ENCODE results near the gene TRIM46.
"Not testable (repeated sequence)": the region's sequence is repeated elsewhere in the genome, so short reads cannot be mapped to it uniquely, and the experiment has no call there.

TRIM46 gene

DNA sequence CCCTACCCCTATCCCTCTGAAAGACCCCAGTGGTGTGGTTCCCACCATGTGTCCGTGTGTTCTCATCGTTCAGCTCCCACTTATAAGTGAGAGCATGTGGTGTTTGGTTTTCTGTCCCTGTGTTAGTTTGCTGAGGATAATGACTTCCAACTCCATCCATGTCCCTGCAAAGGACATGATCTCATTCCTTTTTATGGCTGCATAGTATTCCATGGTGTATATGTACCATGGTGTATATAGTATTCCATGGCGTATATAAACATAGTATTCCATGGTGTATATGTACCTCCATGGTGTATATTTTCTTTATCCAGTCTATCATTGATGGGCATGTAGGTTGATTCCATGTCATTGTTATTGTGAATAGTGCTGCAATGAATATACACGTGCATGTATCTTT lies 9.9 kb upstream of the TRIM46 start:
- not testable (repeated sequence) for H3K9ac ChIP-seq (ENCODE audit: low read length in 5 of 5); H3K9me3 ChIP-seq (ENCODE audit: control insufficient read depth in 5 of 5, low read length in 5 of 5); H3K27me3 ChIP-seq (ENCODE audit: control insufficient read depth in 5 of 5, insufficient read depth in 4 of 5, low read length in 5 of 5); H3K36me3 ChIP-seq (ENCODE audit: control insufficient read depth in 5 of 5, insufficient read depth in 5 of 5, low read length in 5 of 5); H3K27ac ChIP-seq (ENCODE audit: low read depth, low read length); H3K4me3 ChIP-seq (ENCODE audit: low read depth in 1 of 5, low read length in 5 of 5)
- H3K4me1 ChIP-seq (ENCODE audit: control insufficient read depth in 5 of 5, insufficient read depth in 5 of 5, low read length in 5 of 5) = peaks cover 4 to 24% (median 21%) of the 10 kb centered on the region in 5 donors

DNA sequence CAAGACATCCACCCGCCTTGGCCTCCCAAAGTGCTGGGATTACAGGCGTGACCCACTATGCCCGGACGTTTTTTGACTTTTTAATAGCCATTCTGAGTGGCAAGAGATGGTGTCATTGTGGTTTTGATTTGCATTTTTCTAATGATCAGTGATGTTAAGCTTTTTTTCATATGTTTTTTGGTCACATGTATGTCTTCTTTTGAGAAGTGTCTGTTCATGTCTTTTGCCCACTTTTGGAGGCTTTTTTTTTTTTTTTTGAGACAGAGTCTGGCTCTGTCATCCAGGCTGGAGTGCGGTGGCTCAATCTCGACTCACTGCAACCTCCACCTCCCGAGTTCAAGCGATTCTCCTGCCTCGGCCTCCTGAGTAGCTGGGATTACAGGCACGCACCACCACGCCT lies 9.0 kb upstream of the TRIM46 start:
- not testable (repeated sequence) for H3K9ac ChIP-seq (ENCODE audit: low read length in 5 of 5); H3K27me3 ChIP-seq (ENCODE audit: control insufficient read depth in 5 of 5, insufficient read depth in 4 of 5, low read length in 5 of 5); H3K9me3 ChIP-seq (ENCODE audit: control insufficient read depth in 5 of 5, low read length in 5 of 5); H3K27ac ChIP-seq (ENCODE audit: low read depth, low read length); H3K4me3 ChIP-seq (ENCODE audit: low read depth in 1 of 5, low read length in 5 of 5)
- peaks cover 4 to 24% (median 21%) of the 10 kb centered on the region in 5 donors for H3K4me1 ChIP-seq (ENCODE audit: control insufficient read depth in 5 of 5, insufficient read depth in 5 of 5, low read length in 5 of 5)
- H3K36me3 ChIP-seq (ENCODE audit: control insufficient read depth in 5 of 5, insufficient read depth in 5 of 5, low read length in 5 of 5) = peaks cover 3 to 12% (median 11%) of the 10 kb centered on the region in 5 donors

DNA sequence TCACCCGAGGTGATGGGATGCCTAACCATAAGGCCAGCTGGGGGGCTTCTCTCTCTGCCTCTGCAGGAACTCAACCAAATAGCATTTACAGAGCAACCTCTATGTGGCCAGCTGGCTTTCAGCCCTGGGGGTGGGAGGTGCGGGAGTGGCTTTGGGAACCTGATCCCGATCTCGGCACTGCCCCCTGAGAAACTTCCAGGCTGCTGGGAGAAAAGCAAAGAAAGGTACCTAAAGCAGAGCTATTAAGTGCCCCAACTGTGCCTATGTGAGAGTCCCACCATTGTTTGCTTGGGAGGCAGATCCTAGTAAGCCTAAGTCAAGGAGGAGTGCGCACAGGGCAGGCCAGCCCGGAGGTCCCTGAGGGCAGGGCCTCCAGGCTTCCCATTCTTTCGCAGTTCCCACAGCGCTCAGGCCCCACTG lies 7.6 kb upstream of the TRIM46 start:
- Histone ChIP-seq H3K9me3 (ENCODE audit: control insufficient read depth in 5 of 5, low read length in 5 of 5) (no peaks in the 10 kb centered on the region), H3K4me3 (ENCODE audit: low read depth in 1 of 5, low read length in 5 of 5) (peak overlapping the region in 1 of 5 donors; percentile 1), H3K36me3 (ENCODE audit: control insufficient read depth in 5 of 5, insufficient read depth in 5 of 5, low read length in 5 of 5) (peaks cover 3 to 20% (median 16%) of the 10 kb centered on the region in 5 donors), H3K27me3 (ENCODE audit: control insufficient read depth in 5 of 5, insufficient read depth in 4 of 5, low read length in 5 of 5) (peaks cover 0 to 8% (median 7%) of the 10 kb centered on the region in 5 donors), H3K9ac (ENCODE audit: low read length in 5 of 5) (peak overlapping the region in 1 of 5 donors; percentile 48), H3K27ac (ENCODE audit: low read depth, low read length) (peak overlapping the region; percentile 40), H3K4me1 (ENCODE audit: control insufficient read depth in 5 of 5, insufficient read depth in 5 of 5, low read length in 5 of 5) (peaks cover 4 to 24% (median 21%) of the 10 kb centered on the region in 5 donors)

DNA sequence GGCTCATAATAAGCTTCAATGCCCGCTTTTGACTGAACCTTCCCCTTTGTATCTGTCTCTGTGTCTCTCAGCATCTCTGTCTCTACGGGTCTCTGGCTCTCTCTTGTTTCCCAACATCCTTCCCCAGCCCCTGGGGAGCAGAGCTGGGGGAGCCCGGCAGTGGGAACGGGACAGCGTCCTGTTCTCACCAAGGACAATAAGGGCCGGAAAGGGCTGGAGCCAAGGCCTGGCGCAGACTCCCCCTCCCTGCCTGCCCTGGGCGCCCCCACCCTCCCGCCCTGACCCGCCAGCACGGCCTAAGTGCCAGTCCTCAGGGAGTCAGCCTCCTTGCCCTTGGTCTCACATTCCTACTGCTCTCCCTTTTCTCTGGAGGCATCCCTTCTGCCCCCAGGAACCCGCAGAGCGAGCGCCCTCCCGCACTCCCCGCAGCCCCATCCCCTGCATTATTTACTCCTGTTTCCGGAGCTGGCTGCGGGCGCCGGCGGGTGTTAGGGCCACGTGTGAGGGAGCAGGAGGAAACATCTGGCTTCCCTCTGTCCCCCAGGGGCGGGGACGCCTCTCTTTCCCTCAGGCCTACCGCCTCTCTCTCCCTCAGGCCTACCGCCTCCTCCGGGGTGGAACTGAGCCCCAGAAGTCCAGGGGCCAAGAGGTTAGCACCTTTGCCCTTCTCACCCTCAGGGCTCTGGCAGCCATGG lies 7.0 kb upstream of the TRIM46 start:
- H3K9ac ChIP-seq (ENCODE audit: low read length in 5 of 5) = peak overlapping the region in 1 of 5 donors; percentile 48
- H3K4me3 ChIP-seq (ENCODE audit: low read depth in 1 of 5, low read length in 5 of 5) = peak overlapping the region in 3 of 5 donors; percentile 30 to 39 (median 37)
- H3K27me3 ChIP-seq (ENCODE audit: control insufficient read depth in 5 of 5, insufficient read depth in 4 of 5, low read length in 5 of 5) = peaks cover 0 to 8% (median 7%) of the 10 kb centered on the region in 5 donors
- H3K4me1 ChIP-seq (ENCODE audit: control insufficient read depth in 5 of 5, insufficient read depth in 5 of 5, low read length in 5 of 5) = peaks cover 4 to 26% (median 21%) of the 10 kb centered on the region in 5 donors
- peaks cover 3 to 21% (median 16%) of the 10 kb centered on the region in 5 donors for H3K36me3 ChIP-seq (ENCODE audit: control insufficient read depth in 5 of 5, insufficient read depth in 5 of 5, low read length in 5 of 5)
- H3K27ac ChIP-seq (ENCODE audit: low read depth, low read length) = peak overlapping the region; percentile 40
- no peaks in the 10 kb centered on the region for H3K9me3 ChIP-seq (ENCODE audit: control insufficient read depth in 5 of 5, low read length in 5 of 5)

DNA sequence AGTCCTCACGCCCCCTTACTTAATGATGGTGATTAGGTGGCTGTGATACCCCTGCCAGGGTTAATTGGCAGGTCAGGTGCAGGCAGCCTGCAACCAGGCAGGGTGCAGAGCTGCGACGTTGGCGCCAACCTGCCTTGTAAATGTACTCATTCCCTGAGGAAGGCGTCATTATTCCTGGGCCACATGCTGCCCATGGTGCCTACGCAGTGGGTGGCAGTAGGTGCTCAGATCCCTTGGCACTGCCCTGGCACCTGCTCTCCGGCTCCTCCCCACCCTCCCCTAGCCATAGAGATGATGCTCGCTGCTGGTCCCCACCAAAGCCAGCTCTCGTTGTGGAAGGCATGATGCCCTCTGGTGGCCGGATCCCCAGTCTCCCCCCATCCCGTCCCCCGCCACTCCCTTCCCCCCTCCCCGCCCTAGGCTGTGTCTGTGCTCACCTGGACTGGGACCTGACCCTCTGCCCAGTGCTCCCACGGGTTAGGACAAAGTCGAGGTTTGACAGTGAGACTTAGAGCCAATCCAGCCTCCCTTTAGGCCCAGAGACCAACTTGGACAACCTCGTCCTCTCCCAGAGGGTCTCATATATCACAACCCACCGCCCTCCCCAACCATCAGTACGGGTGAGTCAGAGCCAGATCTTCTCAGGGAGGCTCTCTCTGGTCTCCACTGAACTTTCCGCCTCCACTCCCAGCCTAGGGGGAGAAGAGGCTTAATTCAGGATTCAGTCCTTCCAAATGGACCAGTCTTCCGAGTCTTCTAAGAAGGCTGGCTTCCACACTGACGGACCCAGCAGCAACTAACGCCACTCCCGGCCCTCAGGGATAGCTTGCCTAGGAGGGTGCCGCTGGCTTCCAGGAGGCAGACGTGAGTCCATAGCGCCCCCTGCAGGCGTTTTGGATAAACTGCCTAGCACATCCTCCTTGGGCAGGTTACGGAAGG lies 6.2 kb upstream of the TRIM46 start:
- H3K9ac ChIP-seq (ENCODE audit: low read length in 5 of 5) = peak overlapping the region in 2 of 5 donors; percentile 35
- peaks cover 4 to 34% (median 29%) of the 10 kb centered on the region in 5 donors for H3K4me1 ChIP-seq (ENCODE audit: control insufficient read depth in 5 of 5, insufficient read depth in 5 of 5, low read length in 5 of 5)
- H3K27ac ChIP-seq (ENCODE audit: low read depth, low read length) = peak overlapping the region; percentile 44
- H3K27me3 ChIP-seq (ENCODE audit: control insufficient read depth in 5 of 5, insufficient read depth in 4 of 5, low read length in 5 of 5) = peaks cover 0 to 8% (median 7%) of the 10 kb centered on the region in 5 donors
- H3K36me3 ChIP-seq (ENCODE audit: control insufficient read depth in 5 of 5, insufficient read depth in 5 of 5, low read length in 5 of 5) = peaks cover 3 to 21% (median 16%) of the 10 kb centered on the region in 5 donors
- H3K9me3 ChIP-seq (ENCODE audit: control insufficient read depth in 5 of 5, low read length in 5 of 5) = no peaks in the 10 kb centered on the region
- H3K4me3 ChIP-seq (ENCODE audit: low read depth in 1 of 5, low read length in 5 of 5) = peak overlapping the region in 4 of 5 donors; percentile 30 to 55 (median 39)

DNA sequence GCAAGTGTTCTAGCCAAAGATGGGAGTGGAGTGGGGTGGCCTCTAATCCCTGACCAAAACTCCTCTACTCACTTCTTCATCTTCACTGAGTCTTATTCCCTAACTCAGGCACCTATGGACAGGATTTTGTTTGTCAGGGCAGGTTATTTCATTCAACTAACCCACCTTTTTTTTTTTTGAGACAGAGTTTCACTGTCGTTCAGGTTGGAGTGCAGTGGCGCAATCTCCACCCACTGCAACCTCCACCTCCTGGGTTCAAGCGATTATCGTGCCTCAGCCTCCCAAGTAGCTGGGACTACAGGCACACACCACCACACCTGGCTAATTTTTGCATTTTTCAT lies 5.6 kb upstream of the TRIM46 start:
- H3K27ac ChIP-seq (ENCODE audit: low read depth, low read length); H3K9ac ChIP-seq (ENCODE audit: low read length in 5 of 5); H3K27me3 ChIP-seq (ENCODE audit: control insufficient read depth in 5 of 5, insufficient read depth in 4 of 5, low read length in 5 of 5); H3K9me3 ChIP-seq (ENCODE audit: control insufficient read depth in 5 of 5, low read length in 5 of 5); H3K4me3 ChIP-seq (ENCODE audit: low read depth in 1 of 5, low read length in 5 of 5): not testable (repeated sequence)
- peaks cover 4 to 37% (median 34%) of the 10 kb centered on the region in 5 donors for H3K4me1 ChIP-seq (ENCODE audit: control insufficient read depth in 5 of 5, insufficient read depth in 5 of 5, low read length in 5 of 5)
- peaks cover 3 to 21% (median 16%) of the 10 kb centered on the region in 5 donors for H3K36me3 ChIP-seq (ENCODE audit: control insufficient read depth in 5 of 5, insufficient read depth in 5 of 5, low read length in 5 of 5)

DNA sequence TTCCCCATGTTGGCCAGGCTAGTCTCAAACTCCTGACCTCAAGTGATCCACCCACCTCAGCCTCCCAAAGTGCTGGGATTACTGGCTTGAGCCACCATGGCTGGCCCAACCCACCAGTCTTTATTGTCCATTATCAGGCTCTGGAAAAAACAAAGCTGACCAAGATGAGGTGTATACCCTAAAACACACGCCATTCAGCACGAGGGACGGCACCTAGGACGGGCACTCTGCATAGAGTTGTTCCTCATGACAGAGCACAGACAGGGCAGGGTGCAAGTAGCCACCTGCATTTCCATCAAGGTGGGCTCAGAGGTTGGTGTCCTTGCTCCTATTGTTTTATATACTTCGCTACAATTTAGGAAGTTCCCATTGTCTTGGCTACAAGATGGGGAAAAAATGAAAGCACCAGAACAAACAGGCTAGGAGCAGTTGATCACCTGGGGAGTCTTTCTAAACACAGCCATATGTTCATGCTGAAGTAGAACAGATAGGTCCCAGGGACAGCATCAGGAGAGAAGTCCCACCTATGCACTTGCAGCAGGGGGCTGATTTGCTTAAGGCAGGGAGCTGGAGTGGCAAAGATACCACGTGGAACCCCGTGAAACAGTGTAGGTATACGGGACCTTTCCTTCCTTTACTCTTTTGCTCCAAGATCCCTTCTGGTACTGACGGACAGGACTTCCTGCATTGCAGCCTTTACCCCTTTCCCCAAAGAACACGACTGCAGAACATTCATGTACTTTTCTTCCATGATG lies 5.0 kb upstream of the TRIM46 start:
- Histone ChIP-seq H3K9ac (ENCODE audit: low read length in 5 of 5) (no peak overlapping the region), H3K36me3 (ENCODE audit: control insufficient read depth in 5 of 5, insufficient read depth in 5 of 5, low read length in 5 of 5) (peaks cover 3 to 21% (median 16%) of the 10 kb centered on the region in 5 donors), H3K9me3 (ENCODE audit: control insufficient read depth in 5 of 5, low read length in 5 of 5) (no peaks in the 10 kb centered on the region), H3K4me1 (ENCODE audit: control insufficient read depth in 5 of 5, insufficient read depth in 5 of 5, low read length in 5 of 5) (peaks cover 4 to 40% (median 38%) of the 10 kb centered on the region in 5 donors), H3K27me3 (ENCODE audit: control insufficient read depth in 5 of 5, insufficient read depth in 4 of 5, low read length in 5 of 5) (peaks cover 0 to 8% (median 7%) of the 10 kb centered on the region in 5 donors), H3K27ac (ENCODE audit: low read depth, low read length) (no peak overlapping the region), H3K4me3 (ENCODE audit: low read depth in 1 of 5, low read length in 5 of 5) (no peak overlapping the region)

DNA sequence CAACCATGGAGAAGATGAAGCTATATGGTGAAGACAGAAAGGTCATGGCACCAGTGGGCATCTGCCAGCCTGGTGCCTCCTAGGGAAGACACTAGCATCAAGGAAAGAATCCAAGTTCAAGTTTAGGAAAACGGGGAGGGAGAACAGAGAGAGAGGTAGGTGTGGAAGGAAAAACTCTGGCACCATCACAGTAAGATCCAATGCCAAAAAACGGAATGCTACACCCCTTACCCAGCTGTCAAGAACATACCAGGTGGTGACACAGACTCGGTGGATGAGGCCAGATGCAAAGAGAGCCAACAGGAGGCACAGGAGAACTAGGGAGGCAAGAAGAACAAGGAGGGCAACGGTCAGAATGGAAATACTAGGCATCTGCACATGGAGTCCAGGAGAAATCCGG lies 4.1 kb upstream of the TRIM46 start:
- no peak overlapping the region for H3K27ac ChIP-seq (ENCODE audit: low read depth, low read length)
- no peak overlapping the region for H3K9ac ChIP-seq (ENCODE audit: low read length in 5 of 5)
- H3K36me3 ChIP-seq (ENCODE audit: control insufficient read depth in 5 of 5, insufficient read depth in 5 of 5, low read length in 5 of 5) = peaks cover 3 to 21% (median 16%) of the 10 kb centered on the region in 5 donors
- peaks cover 4 to 46% (median 39%) of the 10 kb centered on the region in 5 donors for H3K4me1 ChIP-seq (ENCODE audit: control insufficient read depth in 5 of 5, insufficient read depth in 5 of 5, low read length in 5 of 5)
- no peak overlapping the region for H3K4me3 ChIP-seq (ENCODE audit: low read depth in 1 of 5, low read length in 5 of 5)
- no peaks in the 10 kb centered on the region for H3K9me3 ChIP-seq (ENCODE audit: control insufficient read depth in 5 of 5, low read length in 5 of 5)
- peaks cover 0 to 16% (median 14%) of the 10 kb centered on the region in 5 donors for H3K27me3 ChIP-seq (ENCODE audit: control insufficient read depth in 5 of 5, insufficient read depth in 4 of 5, low read length in 5 of 5)

DNA sequence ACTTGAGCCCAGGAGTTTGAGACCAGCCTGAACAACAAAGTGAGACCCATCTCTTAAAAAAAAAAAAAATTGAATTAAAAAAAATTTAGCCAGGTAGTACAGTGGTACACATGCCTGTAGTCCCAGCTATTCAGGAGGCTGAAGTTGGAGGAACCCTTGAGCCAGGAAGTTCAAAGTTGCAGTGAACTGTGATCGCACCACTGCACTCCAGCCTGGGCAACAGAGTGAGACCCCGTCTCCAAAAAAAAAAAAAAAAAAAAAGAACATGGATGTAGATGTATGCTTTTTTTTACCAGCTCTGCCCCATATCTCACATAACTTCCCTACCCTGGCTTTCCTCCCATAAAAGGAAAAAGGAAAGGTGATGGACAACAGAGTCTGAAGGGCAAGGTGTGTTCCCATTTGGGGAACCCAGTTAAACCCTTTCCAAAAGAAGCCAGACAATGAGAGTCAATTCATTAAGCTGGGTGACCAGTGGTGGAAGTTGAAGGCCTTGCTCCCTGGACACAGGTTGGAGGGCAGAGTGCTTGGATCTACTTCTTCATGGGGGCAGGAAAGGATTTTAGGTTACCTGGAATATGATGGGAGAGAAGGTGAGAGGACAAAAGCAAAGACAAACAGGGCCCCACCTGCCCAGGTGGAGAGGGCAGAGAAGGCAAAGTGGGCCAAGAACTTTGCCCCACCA lies 3.4 kb upstream of the TRIM46 start:
- Histone ChIP-seq H3K9me3 (ENCODE audit: control insufficient read depth in 5 of 5, low read length in 5 of 5) (no peaks in the 10 kb centered on the region), H3K4me1 (ENCODE audit: control insufficient read depth in 5 of 5, insufficient read depth in 5 of 5, low read length in 5 of 5) (peaks cover 4 to 46% (median 39%) of the 10 kb centered on the region in 5 donors), H3K36me3 (ENCODE audit: control insufficient read depth in 5 of 5, insufficient read depth in 5 of 5, low read length in 5 of 5) (peaks cover 3 to 21% (median 16%) of the 10 kb centered on the region in 5 donors), H3K27me3 (ENCODE audit: control insufficient read depth in 5 of 5, insufficient read depth in 4 of 5, low read length in 5 of 5) (peaks cover 6 to 21% (median 20%) of the 10 kb centered on the region in 5 donors), H3K27ac (ENCODE audit: low read depth, low read length) (no peak overlapping the region), H3K9ac (ENCODE audit: low read length in 5 of 5) (no peak overlapping the region), H3K4me3 (ENCODE audit: low read depth in 1 of 5, low read length in 5 of 5) (no peak overlapping the region)
